GM23248 (cell line): ENCODE data around the gene RFPL3. TPM values are rescaled to one million over a fixed set of nuclear protein-coding genes. Genes with fewer than 3 reads are reported as not detected.

Source experiments
- DNase-seq: peaks from one replicate; pipeline ENCODE4 v3.0.0-alpha.2; 2015
- H2AFZ ChIP-seq: fragments of 200-600 bp; sonication (generic); 2 replicates; pipeline ENCODE4 v1.6.1; 2016; ENCODE audit warnings: antibody characterized with exemption
- H3F3A ChIP-seq: fragments of 200-600 bp; sonication (generic); 2 replicates; pipeline ENCODE4 v1.6.1; 2016; ENCODE audit warnings: mild to moderate bottlenecking, antibody characterized with exemption, mixed run types; ENCODE audit not compliant: insufficient read depth
- H3K27ac ChIP-seq: fragments of 200-600 bp; sonication (generic); 2 replicates; pipeline ENCODE4 v1.5.1; 2016; ENCODE audit warnings: mild to moderate bottlenecking
- H3K27me3 ChIP-seq: fragments of 200-600 bp; sonication (generic); replicated peaks from 2 replicates; pipeline ENCODE4 v1.6.1; 2016; ENCODE audit warnings: mild to moderate bottlenecking; ENCODE audit not compliant: insufficient read depth
- H3K36me3 ChIP-seq: fragments of 200-600 bp; sonication (generic); 2 replicates; pipeline ENCODE4 v1.6.1; 2016; ENCODE audit warnings: low read depth, mild to moderate bottlenecking
- H3K4me1 ChIP-seq: fragments of 200-600 bp; sonication (generic); 2 replicates; pipeline ENCODE4 v1.6.1; 2016; ENCODE audit warnings: mild to moderate bottlenecking; ENCODE audit not compliant: insufficient read depth
- H3K4me2 ChIP-seq: fragments of 200-600 bp; sonication (generic); one replicate; pipeline ENCODE4 v1.6.1; 2016; ENCODE audit warnings: mild to moderate bottlenecking; ENCODE audit not compliant: unreplicated experiment
- H3K4me3 ChIP-seq: fragments of 200-600 bp; sonication (generic); 2 replicates; pipeline ENCODE4 v1.5.1; 2016; ENCODE audit warnings: mild to moderate bottlenecking
- H3K79me2 ChIP-seq: fragments of 200-600 bp; sonication (generic); 2 replicates; pipeline ENCODE4 v1.6.1; 2016; ENCODE audit warnings: mild to moderate bottlenecking; ENCODE audit not compliant: insufficient read depth
- H3K9ac ChIP-seq: fragments of 200-600 bp; sonication (generic); 2 replicates; pipeline ENCODE4 v1.6.1; 2016; ENCODE audit warnings: mild to moderate bottlenecking
- H3K9me2 ChIP-seq: fragments of 200-600 bp; sonication (generic); 2 replicates; pipeline ENCODE4 v1.6.1; 2016; ENCODE audit warnings: mixed run types, mild to moderate bottlenecking, moderate library complexity; ENCODE audit not compliant: insufficient read depth
- H3K9me3 ChIP-seq: fragments of 200-600 bp; sonication (generic); one replicate; pipeline ENCODE4 v1.6.1; 2017; ENCODE audit warnings: low read depth
- H4K20me1 ChIP-seq: fragments of 200-600 bp; sonication (generic); 2 replicates; pipeline ENCODE4 v1.6.0; 2016; ENCODE audit not compliant: insufficient read depth
- EZH2 ChIP-seq: fragments of 200-600 bp; sonication (generic); IDR thresholded peaks from 2 replicates; pipeline ENCODE4 v1.6.1; 2018; ENCODE audit warnings: antibody characterized with exemption, mild to moderate bottlenecking; ENCODE audit not compliant: insufficient read depth, poor library complexity, severe bottlenecking
- EZH2phosphoT487 ChIP-seq: fragments of 200-600 bp; sonication (generic); IDR thresholded peaks from 2 replicates; pipeline ENCODE4 v1.6.1; 2018; ENCODE audit warnings: antibody characterized with exemption, moderate library complexity, mild to moderate bottlenecking, low read depth; ENCODE audit not compliant: insufficient read depth
- WGBS, 2 experiments: methylation state at CpG; one replicate each; pipeline ENCODE4 v1.1.6; 2015 to 2017; ENCODE audit warnings: low lambda C conversion rate in 2 of 2, low coverage in 1 of 2; ENCODE audit errors: missing lambda C conversion rate in 2 of 2; 5-methylcytosine and 5-hydroxymethylcytosine counted together
- in situ Hi-C: fragments of 300-500 bp; cut with MboI; formaldehyde crosslinking; loops from 2 replicates; pipeline ENCODE4 v1.15.0; 2020
- polyA plus RNA-seq: library from polyadenylated mRNA; unstranded; fragments of >200 nt; fragmentation: Nextera tagmentation; extraction: Ambion mirVana; gene quantifications from 2 replicates; pipeline ENCODE4 v1.2.1, GENCODE V29; 2016
- total RNA-seq: library from RNA; depleted of rRNA; stranded (reverse); fragments of >200 nt; shearing (Covaris generic); gene quantifications from 2 replicates; pipeline ENCODE4 v1.2.3, GENCODE V29; 2014

The RFPL3 gene
- total and polyA plus RNA-seq, 2 experiments from 2014 or later = not detected

DNA sequence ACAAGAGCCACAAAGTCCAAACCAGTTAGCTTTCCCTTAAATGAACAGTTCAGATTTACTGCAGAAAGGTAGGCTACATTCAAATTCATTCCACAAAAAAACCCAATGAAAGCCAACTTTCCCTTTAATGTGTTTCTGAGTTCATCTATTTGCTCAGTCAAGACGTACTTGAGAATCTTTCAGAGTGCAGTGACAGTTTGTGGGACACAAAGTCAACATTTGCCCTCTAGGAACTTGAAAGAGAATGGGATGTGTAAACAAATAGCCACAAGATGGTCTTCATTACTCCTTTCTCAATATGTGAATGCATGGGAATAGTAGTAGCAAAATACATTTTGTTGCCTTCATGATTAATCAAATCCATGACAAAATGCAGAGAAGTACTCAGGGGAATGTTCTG lies 38.6 kb downstream of the RFPL3 start:
- DNase-seq = no peak
- Histone ChIP-seq H3K27me3 (no peaks in the 10 kb centered on the region), H3K4me2 (no peak overlapping the region), H3K9me2 (no peaks in the 10 kb centered on the region), H3F3A (no peaks in the 10 kb centered on the region), H2AFZ (no peak overlapping the region), H3K4me1 (no peaks in the 10 kb centered on the region), H3K4me3 (no peak overlapping the region), H3K9me3 (no peaks in the 10 kb centered on the region), H3K79me2 (no peaks in the 10 kb centered on the region), H4K20me1 (peaks cover 3% of the 10 kb centered on the region; the same call in 1 of the 2 replicates), H3K36me3 (peaks cover 80% of the 10 kb centered on the region), H3K9ac (no peak overlapping the region), H3K27ac (no peak overlapping the region)
- in situ Hi-C loops = no loop called here
- no peak for TF ChIP-seq EZH2phosphoT487
- no peak for TF ChIP-seq EZH2
- WGBS, 2 experiments = 90 to 96% methylated on average over 1 of the region's 1 CpG

DNA sequence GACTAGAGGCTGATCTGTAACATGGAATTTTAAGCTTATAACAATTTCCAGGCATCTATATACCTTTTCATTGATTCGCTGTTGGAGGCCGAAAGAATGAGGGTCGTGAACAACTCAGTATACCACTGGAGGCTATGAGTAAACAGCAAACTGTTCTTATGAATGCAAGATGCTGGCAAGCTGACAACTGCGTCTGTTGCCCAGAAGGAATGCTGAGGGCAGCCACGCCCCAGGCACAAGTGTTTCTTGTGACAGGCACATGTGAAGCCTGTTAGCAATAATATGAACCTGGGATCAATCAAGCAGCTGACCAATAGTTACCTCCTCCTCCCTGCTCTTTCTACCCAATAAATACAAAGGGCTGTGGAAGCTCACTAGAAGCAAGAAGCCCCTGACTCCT lies 39.1 kb downstream of the RFPL3 start:
- Histone ChIP-seq H4K20me1 (peaks cover 3% of the 10 kb centered on the region; the same call in 1 of the 2 replicates), H3K79me2 (no peaks in the 10 kb centered on the region), H3K4me2 (no peak overlapping the region), H3K4me3 (no peak overlapping the region), H3K36me3 (peaks cover 81% of the 10 kb centered on the region), H3K9me2 (no peaks in the 10 kb centered on the region), H3K27ac (no peak overlapping the region), H3K9me3 (no peaks in the 10 kb centered on the region), H3K4me1 (no peaks in the 10 kb centered on the region), H3F3A (no peaks in the 10 kb centered on the region), H3K27me3 (no peaks in the 10 kb centered on the region), H3K9ac (no peak overlapping the region), H2AFZ (no peak overlapping the region)
- DNase-seq = peak; percentile 59
- TF ChIP-seq EZH2 = no peak
- TF ChIP-seq EZH2phosphoT487 = no peak
- WGBS, 2 experiments = 34% methylated on average over 5 of the region's 5 CpGs
- in situ Hi-C loops = no loop called here

DNA sequence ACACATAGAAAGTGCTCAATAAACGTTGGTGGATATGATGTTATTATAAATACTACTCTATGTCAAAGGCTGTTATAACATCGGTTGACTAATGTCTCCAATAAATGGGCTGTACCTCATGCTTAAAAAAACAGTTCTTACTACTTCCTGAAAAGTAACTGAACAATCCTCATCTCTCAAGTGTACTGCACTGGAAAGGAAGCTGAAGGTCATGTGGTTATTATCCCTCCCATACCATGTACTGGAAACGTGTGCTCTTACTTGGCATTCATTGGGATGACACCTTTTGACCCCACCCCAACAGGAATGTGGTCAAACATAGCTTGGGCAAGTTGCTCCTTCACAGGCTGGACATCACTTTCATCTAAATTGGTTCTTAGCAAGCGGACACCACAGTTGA lies 43.8 kb downstream of the RFPL3 start:
- in situ Hi-C loops = no loop called here
- no peaks in the 10 kb centered on the region for H3K4me1 ChIP-seq

DNA sequence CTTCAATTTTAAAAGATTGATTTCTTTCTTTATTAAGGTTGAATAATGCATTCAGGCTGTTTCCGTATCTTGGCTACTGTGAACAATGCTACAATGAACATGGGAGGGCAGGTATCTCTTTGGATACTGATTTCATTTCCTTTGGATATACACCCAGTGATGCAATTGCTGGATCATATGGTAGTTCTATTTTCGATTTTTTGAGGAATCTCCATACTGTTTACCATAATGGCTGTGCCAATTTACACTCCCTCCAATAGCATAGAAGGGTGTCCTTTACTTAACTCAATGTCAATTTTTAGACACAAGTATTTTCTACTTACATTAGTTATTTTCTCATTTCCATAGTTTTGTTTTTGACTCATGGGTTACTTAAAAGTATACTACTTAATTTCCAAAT lies 46.4 kb downstream of the RFPL3 start:
- TF ChIP-seq EZH2 = no peak
- no peak for TF ChIP-seq EZH2phosphoT487
- H3K27ac ChIP-seq = no peak overlapping the region
- no peaks in the 10 kb centered on the region for H3K9me2 ChIP-seq
- peaks cover 67% of the 10 kb centered on the region for H3K36me3 ChIP-seq
- WGBS, 2 experiments = 89 to 97% methylated on average over 2 of the region's 2 CpGs
- no peaks in the 10 kb centered on the region for H3K27me3 ChIP-seq
- H3K9me3 ChIP-seq = no peaks in the 10 kb centered on the region
- no peak overlapping the region for H3K4me2 ChIP-seq
- peaks cover 41% of the 10 kb centered on the region for H3K79me2 ChIP-seq
- H3K9ac ChIP-seq = no peak overlapping the region
- H3F3A ChIP-seq = no peaks in the 10 kb centered on the region
- no peak for DNase-seq
- in situ Hi-C loops = no loop called here
- no peak overlapping the region for H3K4me3 ChIP-seq
- H3K4me1 ChIP-seq = no peaks in the 10 kb centered on the region
- no peak overlapping the region for H2AFZ ChIP-seq
- H4K20me1 ChIP-seq = no peaks in the 10 kb centered on the region

More for the DNA sequence above, 43.8 kb downstream of the RFPL3 start:
- WGBS, 2 experiments = 64 to 65% methylated on average over 4 of the region's 4 CpGs
- no peak for TF ChIP-seq EZH2phosphoT487
- TF ChIP-seq EZH2 = no peak
- Histone ChIP-seq H3K27me3 (no peaks in the 10 kb centered on the region), H3K27ac (no peak overlapping the region), H3K4me3 (no peak overlapping the region), H4K20me1 (no peaks in the 10 kb centered on the region), H3K9me2 (no peaks in the 10 kb centered on the region), H3F3A (no peaks in the 10 kb centered on the region), H3K79me2 (0 out of 2 replicates have a peak, but pooled peaks cover 16% of the 10 kb centered on the region), H3K4me2 (no peak overlapping the region), H3K9me3 (no peaks in the 10 kb centered on the region), H3K36me3 (peaks cover 65% of the 10 kb centered on the region), H2AFZ (no peak overlapping the region), H3K9ac (no peak overlapping the region)
- no peak for DNase-seq

DNA sequence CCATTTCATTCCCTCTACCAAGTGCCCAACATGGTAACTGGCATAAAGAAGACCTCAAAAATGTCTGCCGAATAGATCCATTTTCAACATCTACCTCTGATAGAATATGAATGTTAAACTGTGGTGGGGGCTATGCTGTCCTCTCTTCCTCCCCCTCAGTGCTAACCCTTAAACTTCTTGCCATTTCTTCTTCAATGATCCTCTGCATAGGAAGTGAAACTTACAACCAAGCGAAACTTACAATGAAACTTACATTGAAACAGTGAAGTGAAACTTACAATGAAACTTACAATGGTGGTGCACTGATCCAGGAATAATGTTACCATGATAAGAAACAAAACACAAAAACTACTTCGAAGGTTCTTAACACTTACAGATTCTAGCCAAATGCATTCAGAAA lies 49.6 kb downstream of the RFPL3 start:
- Histone ChIP-seq H3K27me3 (no peaks in the 10 kb centered on the region), H3K4me2 (no peak overlapping the region), H3F3A (no peaks in the 10 kb centered on the region), H3K4me3 (no peak overlapping the region), H3K36me3 (peaks cover 39% of the 10 kb centered on the region), H3K9ac (no peak overlapping the region), H3K27ac (no peak overlapping the region), H3K79me2 (peaks cover 72% of the 10 kb centered on the region), H3K4me1 (peaks cover 11% of the 10 kb centered on the region), H3K9me2 (no peaks in the 10 kb centered on the region), H3K9me3 (no peaks in the 10 kb centered on the region), H4K20me1 (no peaks in the 10 kb centered on the region), H2AFZ (no peak overlapping the region)
- DNase-seq = no peak
- WGBS, 2 experiments = 82 to 83% methylated on average over 3 of the region's 3 CpGs
- in situ Hi-C loops = no loop called here
- TF ChIP-seq EZH2phosphoT487 (no peak), EZH2 (no peak)
